GM12878 (cell line): ENCODE data around the gene SRRM3. TPM values are rescaled to one million over a fixed set of nuclear protein-coding genes. Genes with fewer than 3 reads are reported as not detected.
A peak's percentile ranks its signal among the peaks of the same experiment; 100 is the strongest.

ENCODE experiments used
- BACH1 ChIP-seq: fragments of 450-650 bp; IDR thresholded peaks from 2 replicates; pipeline ENCODE4 v1.6.1; 2017; ENCODE audit warnings: mild to moderate bottlenecking, borderline replicate concordance
- BRCA1 ChIP-seq: IDR thresholded peaks from 2 replicates; pipeline ENCODE4 v1.6.1; 2011; ENCODE audit warnings: low read depth, low read length, improper control_type of control experiment
- CEBPB ChIP-seq, 2 experiments: fragments of 150-350 bp in 1 of 2; IDR thresholded peaks; 2 replicates each; pipeline ENCODE4 v1.6.1; 2012 to 2014; ENCODE audit warnings: low read depth in 2 of 2, low read length in 2 of 2, borderline replicate concordance in 1 of 2, inconsistent platforms in 1 of 2
- CHD1 ChIP-seq: IDR thresholded peaks from 2 replicates; pipeline ENCODE4 v1.6.1; 2012; ENCODE audit warnings: low read depth, low read length, improper control_type of control experiment
- ETV6 ChIP-seq, 2 experiments: fragments of 450-650 bp in 1 of 2; IDR thresholded peaks in 1 of 2; conservative IDR thresholded peaks in 1 of 2; 2 replicates each; pipeline ENCODE4 v1.6.1; 2014; ENCODE audit warnings: antibody characterized with exemption in 1 of 2, borderline replicate concordance in 1 of 2, low read depth in 1 of 2, mild to moderate bottlenecking in 1 of 2, moderate library complexity in 1 of 2
- GABPA ChIP-seq: IDR thresholded peaks from 2 replicates; pipeline ENCODE4 v1.6.1; 2014; ENCODE audit warnings: antibody characterized with exemption, low read depth, mild to moderate bottlenecking, inconsistent platforms
- HDAC2 ChIP-seq: fragments of 200-600 bp; sonication (generic); IDR thresholded peaks from 2 replicates; pipeline ENCODE4 v1.6.1; 2017
- HDAC6 ChIP-seq: fragments of 200-600 bp; sonication (generic); IDR thresholded peaks from one replicate; pipeline ENCODE4 v1.8.0; 2017; ENCODE audit warnings: antibody characterized with exemption; ENCODE audit not compliant: unreplicated experiment
- IKZF1 ChIP-seq: fragments of 450-650 bp; conservative IDR thresholded peaks from 2 replicates; pipeline ENCODE4 v1.6.1; 2017; ENCODE audit warnings: antibody characterized with exemption, mild to moderate bottlenecking
- IKZF2 ChIP-seq, 2 experiments: fragments of 450-650 bp; IDR thresholded peaks; 2 replicates each; pipeline ENCODE4 v1.6.1; 2017; ENCODE audit warnings: mild to moderate bottlenecking in 2 of 2, moderate library complexity in 2 of 2
- JUNB ChIP-seq: IDR thresholded peaks from 2 replicates; pipeline ENCODE4 v1.6.1; 2016; ENCODE audit warnings: antibody characterized with exemption, mild to moderate bottlenecking
- KAT2A ChIP-seq: conservative IDR thresholded peaks from 2 replicates; pipeline ENCODE4 v1.6.1; 2011; ENCODE audit warnings: low read depth, low read length; ENCODE audit not compliant: control insufficient read depth
- MXI1 ChIP-seq: fragments of 150-350 bp; IDR thresholded peaks from 2 replicates; pipeline ENCODE4 v1.6.1; 2011; ENCODE audit warnings: low read depth, mild to moderate bottlenecking, inconsistent platforms, low read length, improper control_type of control experiment
- NFIC ChIP-seq: IDR thresholded peaks from 2 replicates; pipeline ENCODE4 v1.6.1; 2012; ENCODE audit warnings: low read depth, mild to moderate bottlenecking, inconsistent platforms, low read length, moderate library complexity
- NR2C1 ChIP-seq: fragments of 450-650 bp; IDR thresholded peaks from 2 replicates; pipeline ENCODE4 v1.6.1; 2017; ENCODE audit warnings: antibody characterized with exemption, mild to moderate bottlenecking, moderate library complexity
- NRF1 ChIP-seq: conservative IDR thresholded peaks from 2 replicates; pipeline ENCODE4 v1.6.1; 2011; ENCODE audit warnings: mild to moderate bottlenecking, low read depth, low read length, improper control_type of control experiment
- PAX8 ChIP-seq: fragments of 450-650 bp; IDR thresholded peaks from 2 replicates; pipeline ENCODE4 v1.6.1; 2017; ENCODE audit warnings: mild to moderate bottlenecking, moderate library complexity
- PML ChIP-seq: IDR thresholded peaks from 2 replicates; pipeline ENCODE4 v1.6.1; 2012; ENCODE audit warnings: low read length, inconsistent platforms
- POLR2AphosphoS5 ChIP-seq: IDR thresholded peaks from 2 replicates; pipeline ENCODE4 v1.6.1; 2011; ENCODE audit warnings: mild to moderate bottlenecking, low read length, inconsistent platforms
- PRDM15 ChIP-seq: fragments of 450-650 bp; formaldehyde crosslinking; IDR thresholded peaks from 2 replicates; pipeline ENCODE4 v1.4.0; 2020; ENCODE audit warnings: mild to moderate bottlenecking, moderate library complexity
- SIN3A ChIP-seq: IDR thresholded peaks from 2 replicates; pipeline ENCODE4 v1.6.1; 2012; ENCODE audit warnings: low read depth, low read length, improper control_type of control experiment
- SMAD1 ChIP-seq: fragments of 450-650 bp; IDR thresholded peaks from 2 replicates; pipeline ENCODE4 v1.6.1; 2018; ENCODE audit warnings: mild to moderate bottlenecking, low read depth; ENCODE audit not compliant: partially characterized antibody
- SPI1 ChIP-seq: IDR thresholded peaks from 2 replicates; pipeline ENCODE4 v1.6.1; 2011; ENCODE audit warnings: low read depth, mild to moderate bottlenecking, low read length, moderate library complexity, borderline replicate concordance; ENCODE audit not compliant: insufficient read depth
- SRF ChIP-seq, 2 experiments: IDR thresholded peaks; 2 replicates each; pipeline ENCODE4 v1.6.1; 2011; ENCODE audit warnings: low read depth in 2 of 2, low read length in 2 of 2, mild to moderate bottlenecking in 1 of 2, moderate library complexity in 1 of 2
- TARDBP ChIP-seq: IDR thresholded peaks from 2 replicates; pipeline ENCODE4 v1.6.1; 2016; ENCODE audit warnings: borderline replicate concordance
- ZBED1 ChIP-seq: IDR thresholded peaks from 2 replicates; pipeline ENCODE4 v1.6.1; 2016; ENCODE audit warnings: borderline replicate concordance
- polyA plus RNA-seq, 11 experiments: library from polyadenylated mRNA; depleted of rRNA in 4 of 11; unstranded in 6 of 11; stranded (reverse) in 5 of 11; fragments of >200 nt; fragmentation: Nextera tagmentation in 4 of 11; fragmentation: Illumina TruSeq in 1 of 11; extraction: Ambion mirVana in 4 of 11; extraction: Trizol in 1 of 11; gene quantifications; 1 replicate in 1 of 11; 2 replicates in 10 of 11; pipeline versions ENCODE4 v1.2.1 to v1.2.3, GENCODE V29; 2011 to 2016; ENCODE audit warnings: inconsistent platforms in 2 of 11, missing spikeins in 2 of 11, low read depth in 1 of 11
- total RNA-seq, 4 experiments: library from RNA; depleted of rRNA in 3 of 4; stranded (reverse); fragments of >200 nt in 3 of 4; fragmentation: Illumina TruSeq in 1 of 4; extraction: Trizol in 1 of 4; gene quantifications; 2 replicates each; pipeline versions ENCODE4 v1.2.1 to v1.2.3, GENCODE V29; 2013 to 2021

The SRRM3 gene
- total and polyA plus RNA-seq, 10 of the 15 experiments (the other 5 are each of a cell fraction or from before 2014, with no cell fraction given): 0.03 to 0.15 (median 0.05) TPM; not detected in 6

- TF ChIP-seq NR2C1 (no peak), PRDM15 (no peak), POLR2AphosphoS5 (no peak), BRCA1 (no peak), NFIC (no peak), IKZF2 (IDR thresholded peaks at IDR 0.05) (peak; percentile 67 to 68; a peak in 2 of 4 replicates), TARDBP (no peak), SIN3A (no peak), CEBPB (IDR thresholded peaks at IDR 0.05; ENCODE audit: borderline replicate concordance in 1 of 2, low read depth in 2 of 2, low read length in 2 of 2) (no peak), SRF (IDR thresholded peaks at IDR 0.05; ENCODE audit: low read depth in 2 of 2, low read length in 2 of 2) (no peak), JUNB (peak; percentile 48; the same call in 1 of the 2 replicates), MXI1 (no peak), PML (no peak), NRF1 (no peak), HDAC2 (no peak), CHD1 (no peak), ETV6 (conservative IDR thresholded peaks at IDR 0.05 in 1 of 2, IDR thresholded peaks at IDR 0.05 in 1 of 2; ENCODE audit: borderline replicate concordance in 1 of 2, low read depth in 1 of 2) (no peak), KAT2A (no peak), BACH1 (no peak), SPI1 (peak; percentile 27; the same call in 1 of the 2 replicates), IKZF1 (peak; percentile 79), HDAC6 (no peak), ZBED1 (no peak), PAX8 (no peak), GABPA (no peak), SMAD1 (no peak)
These were observed 89.9 kb downstream of the SRRM3 start (continued) for GRCh38 chr7:76291351-76292212.
